Lung (tissue), 12 donors: ENCODE measurements around the gene AZU1. TPM values are rescaled to one million over a fixed set of nuclear protein-coding genes. Genes with fewer than 3 reads are reported as not detected.

Experiments used
- ATAC-seq: fragments of 200-7000 bp; cut with Tn5 transposase; one replicate; pipeline ENCODE4 v1.9.1; 2020; ENCODE audit warnings: moderate number of reproducible peaks; ENCODE audit not compliant: insufficient read depth, low FRiP score
- DNase-seq, 3 donors: peaks; one replicate each; pipeline ENCODE4 v3.0.0-alpha.2; 2013 to 2017
- H3K27ac ChIP-seq, 2 donors: one replicate each; pipeline ENCODE4 v1.5.1; 2013; ENCODE audit warnings: mild to moderate bottlenecking in 2 of 2, moderate library complexity in 2 of 2, control low read depth in 1 of 2, inconsistent platforms in 1 of 2, low read depth in 1 of 2, low read length in 1 of 2
- H3K27me3 ChIP-seq, 3 donors: one replicate each; pipeline ENCODE4 v1.5.1; 2013; ENCODE audit warnings: low read length in 2 of 3; ENCODE audit not compliant: control insufficient read depth in 3 of 3, insufficient read depth in 3 of 3
- H3K36me3 ChIP-seq, 4 donors: one replicate each; pipeline ENCODE4 v1.5.1; 2013; ENCODE audit warnings: low read length in 4 of 4, mild to moderate bottlenecking in 1 of 4, moderate library complexity in 1 of 4; ENCODE audit not compliant: control insufficient read depth in 4 of 4, insufficient read depth in 4 of 4
- H3K4me1 ChIP-seq, 5 donors: one replicate each; pipeline ENCODE4 v1.5.1; 2013; ENCODE audit warnings: low read length in 5 of 5, mild to moderate bottlenecking in 2 of 5, moderate library complexity in 1 of 5; ENCODE audit not compliant: control insufficient read depth in 5 of 5, insufficient read depth in 5 of 5
- H3K4me3 ChIP-seq: one replicate; pipeline ENCODE4 v1.5.1; 2013; ENCODE audit warnings: mild to moderate bottlenecking, control low read depth, moderate library complexity
- H3K9ac ChIP-seq, 2 donors: one replicate each; pipeline ENCODE4 v1.5.1; 2013; ENCODE audit warnings: low read length in 2 of 2, control low read depth in 1 of 2; ENCODE audit not compliant: insufficient read depth in 1 of 2
- H3K9me3 ChIP-seq, 4 donors: one replicate each; pipeline ENCODE4 v1.5.1; 2013; ENCODE audit warnings: low read length in 3 of 4, mild to moderate bottlenecking in 1 of 4, moderate library complexity in 1 of 4; ENCODE audit not compliant: control insufficient read depth in 4 of 4, insufficient read depth in 3 of 4
- CTCF ChIP-seq: IDR thresholded peaks from 2 replicates; pipeline ENCODE4 v1.5.1; 2012; ENCODE audit warnings: mild to moderate bottlenecking; ENCODE audit errors: control extremely low read depth, extremely low read depth
- WGBS, 2 donors: extraction: QIAGEN DNeasy Blood & Tissue Kit; methylation state at CpG; one replicate each; pipeline ENCODE4 v1.1.7; 2013; 5-methylcytosine and 5-hydroxymethylcytosine counted together
- polyA plus RNA-seq, 2 donors: library from polyadenylated mRNA; stranded (reverse); fragments of 200-250 nt; gene quantifications; one replicate each; pipeline ENCODE4 v1.2.1, GENCODE V29; 2013
- total RNA-seq, 2 donors: library from RNA; depleted of rRNA in 1 of 2; stranded (reverse); fragments of >200 nt in 1 of 2; gene quantifications; one replicate each; pipeline ENCODE4 v1.2.1, GENCODE V29; 2014 to 2021
- donor health status: control.
- donor health status: control.
- donor health status: Bipolar disorder and iron deficiency.
- donor health status: healthy.
- donor health status: DM: yes; HTN: yes; CAD: no.

Gene AZU1
- total and polyA plus RNA-seq, 4 donors: 2.0 to 9.8 (median 4.4) TPM

GRCh38 chr19:789701-790060 lies 38.0 kb upstream of the AZU1 start:
- DNase-seq: no peak
- 54 to 63% methylated on average over 9 of the region's 9 CpGs for WGBS, 2 donors
- H3K9ac ChIP-seq: no peak overlapping the region

GRCh38 chr19:791007-791566 lies 36.5 kb upstream of the AZU1 start:
- TF ChIP-seq CTCF: no peak
- H3K4me3 ChIP-seq: no peak overlapping the region
- H3K9ac ChIP-seq: no peak overlapping the region
- WGBS, 2 donors: 66 to 72% methylated on average over 26 of the region's 26 CpGs
- no peaks in the 10 kb centered on the region for H3K27me3 ChIP-seq
- no peaks in the 10 kb centered on the region for H3K9me3 ChIP-seq
- H3K4me1 ChIP-seq: peaks cover 0 to 18% (median 11%) of the 10 kb centered on the region in 5 donors
- DNase-seq (no peak), ATAC-seq (no peak)
- no peaks in the 10 kb centered on the region for H3K36me3 ChIP-seq
- peak overlapping the region in 1 of 2 donors; percentile 74 for H3K27ac ChIP-seq

More at GRCh38 chr19:789701-790060, 38.0 kb upstream of the AZU1 start:
- no peaks in the 10 kb centered on the region for H3K27me3 ChIP-seq
- H3K4me1 ChIP-seq: peaks cover 0 to 20% (median 11%) of the 10 kb centered on the region in 5 donors
- TF ChIP-seq CTCF: no peak
- peak overlapping the region; percentile 78 for H3K27ac ChIP-seq
- no peaks in the 10 kb centered on the region for H3K36me3 ChIP-seq
- ATAC-seq: no peak
- no peaks in the 10 kb centered on the region for H3K9me3 ChIP-seq
- no peak overlapping the region for H3K4me3 ChIP-seq

- DNase-seq (no peak), ATAC-seq (no peak)
- Histone ChIP-seq H3K36me3 (no peaks in the 10 kb centered on the region), H3K27me3 (no peaks in the 10 kb centered on the region), H3K4me1 (peaks cover 0 to 21% (median 11%) of the 10 kb centered on the region in 5 donors), H3K4me3 (no peak overlapping the region), H3K9ac (no peak overlapping the region), H3K9me3 (no peaks in the 10 kb centered on the region), H3K27ac (peak overlapping the region; percentile 24 to 74)
- TF ChIP-seq CTCF: no peak
- 50 to 56% methylated on average over 8 of the region's 8 CpGs for WGBS, 2 donors
Observed at GRCh38 chr19:791567-792305, 35.9 kb upstream of the AZU1 start.
